ENCODE results near the gene MXRA7. TPM values are rescaled to one million over a fixed set of nuclear protein-coding genes. Genes with fewer than 3 reads are reported as not detected.
"Not testable (repeated sequence)": the region's sequence is repeated elsewhere in the genome, so short reads cannot be mapped to it uniquely, and the experiment has no call there.

The MXRA7 gene
- total and polyA plus RNA-seq, 9 donors: 106 to 172 (median 130) TPM

DNA sequence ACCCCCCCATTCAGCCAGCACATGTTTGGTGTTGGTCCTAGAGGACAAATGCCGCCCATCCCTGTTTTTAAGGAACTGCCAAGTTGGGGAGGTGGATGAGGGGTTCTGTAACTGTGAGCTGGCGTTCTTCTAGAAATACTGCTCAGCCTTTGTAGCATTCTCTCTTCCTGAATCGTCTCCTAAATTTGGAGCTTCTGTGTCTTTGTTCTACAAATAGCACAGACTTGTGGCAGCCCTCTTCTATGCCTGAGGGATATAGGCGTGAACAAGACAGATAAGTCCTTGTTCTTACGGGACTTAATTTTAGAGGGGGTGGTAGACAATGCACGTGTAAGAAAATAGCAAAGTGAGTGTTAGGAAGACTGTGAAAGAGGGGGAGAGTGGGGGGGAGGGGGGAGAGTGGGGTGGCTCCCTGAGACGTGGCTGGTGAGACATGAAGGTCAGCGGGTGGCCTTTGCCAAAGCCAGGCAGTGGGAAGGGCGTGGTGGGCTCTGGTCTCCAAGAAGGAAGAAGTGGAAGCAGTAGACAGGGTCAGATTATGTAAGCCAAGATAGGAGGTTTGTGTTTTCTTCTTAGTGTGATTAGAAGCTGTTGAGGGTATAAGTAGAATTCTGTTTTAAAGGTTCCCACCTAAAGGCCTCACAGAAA lies 37.1 kb upstream of the MXRA7 start:
- WGBS (ENCODE audit: insufficient coverage): 81% methylated on average over 8 of the region's 9 CpGs
- Histone ChIP-seq H3K9me3 (replicated peaks; ENCODE audit: control insufficient read depth, low read depth, low read length) (peaks cover 2% of the 10 kb centered on the region), H3K27ac (ENCODE audit: low read length) (peak overlapping the region; percentile 59), H3K4me3 (ENCODE audit: low read length) (no peak overlapping the region), H3K4me1 (ENCODE audit: control insufficient read depth, insufficient read depth, low read length) (peaks cover 2% of the 10 kb centered on the region), H3K36me3 (ENCODE audit: control insufficient read depth, insufficient read depth, low read length) (peaks cover 59% of the 10 kb centered on the region), H3K27me3 (ENCODE audit: control insufficient read depth, insufficient read depth, low read length) (no peaks in the 10 kb centered on the region)
- DNase-seq: peak; percentile 22

DNA sequence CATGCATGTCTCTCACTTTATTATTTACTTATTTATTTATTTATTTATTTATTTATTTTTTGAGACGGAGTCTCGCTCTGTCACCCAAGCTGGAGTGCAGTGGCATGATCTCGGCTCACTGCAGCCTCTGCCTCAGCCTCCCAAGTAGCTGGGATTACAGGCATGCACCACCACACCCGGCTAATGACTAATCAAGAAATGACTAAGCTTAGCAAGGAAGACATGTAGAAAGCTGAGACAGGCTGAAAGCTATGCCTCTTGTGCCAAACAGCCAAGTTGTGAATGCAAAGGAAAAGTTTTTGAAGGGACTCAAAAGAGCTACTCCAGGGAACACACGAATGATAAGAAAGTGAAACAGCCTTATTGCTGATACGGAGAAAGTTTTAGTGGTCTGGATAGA lies 35.0 kb upstream of the MXRA7 start:
- not testable (repeated sequence) for DNase-seq; H3K27ac ChIP-seq (ENCODE audit: low read length)

DNA sequence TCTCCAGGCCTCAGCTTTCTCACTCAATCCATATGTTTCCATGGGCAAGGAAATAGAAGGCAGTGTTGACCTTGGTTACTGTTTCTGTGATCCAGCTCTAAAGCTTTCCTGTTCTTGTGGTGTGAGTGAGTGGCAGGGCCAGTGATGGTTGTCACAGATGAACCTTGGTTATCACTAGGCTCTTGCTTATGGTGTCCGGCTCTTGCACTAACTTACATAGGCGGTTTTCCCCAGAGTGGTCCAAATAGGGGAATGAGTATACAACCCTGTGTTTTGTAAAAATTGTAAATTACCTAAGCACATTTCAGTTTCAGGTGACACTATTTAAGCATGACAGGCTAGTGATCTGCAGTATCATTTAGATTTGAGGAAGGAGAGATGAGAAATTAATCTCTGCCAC lies 34.0 kb upstream of the MXRA7 start:
- Histone ChIP-seq H3K27me3 (ENCODE audit: control insufficient read depth, insufficient read depth, low read length) (no peaks in the 10 kb centered on the region), H3K27ac (ENCODE audit: low read length) (no peak overlapping the region), H3K4me3 (ENCODE audit: low read length) (no peak overlapping the region), H3K4me1 (ENCODE audit: control insufficient read depth, insufficient read depth, low read length) (peaks cover 4% of the 10 kb centered on the region), H3K9me3 (replicated peaks; ENCODE audit: control insufficient read depth, low read depth, low read length) (peaks cover 2% of the 10 kb centered on the region), H3K36me3 (ENCODE audit: control insufficient read depth, insufficient read depth, low read length) (peaks cover 60% of the 10 kb centered on the region)
- no peak for DNase-seq
- no CpG with 5 or more reads among the region's 2 CpGs for WGBS (ENCODE audit: insufficient coverage)

More for the DNA sequence above, 35.0 kb upstream of the MXRA7 start:
- H3K4me3 ChIP-seq (ENCODE audit: low read length); H3K27me3 ChIP-seq (ENCODE audit: control insufficient read depth, insufficient read depth, low read length); H3K4me1 ChIP-seq (ENCODE audit: control insufficient read depth, insufficient read depth, low read length); H3K9me3 ChIP-seq (replicated peaks; ENCODE audit: control insufficient read depth, low read depth, low read length): not testable (repeated sequence)
- WGBS (ENCODE audit: insufficient coverage): no CpG with 5 or more reads among the region's 6 CpGs
- peaks cover 62% of the 10 kb centered on the region for H3K36me3 ChIP-seq (ENCODE audit: control insufficient read depth, insufficient read depth, low read length)

DNA sequence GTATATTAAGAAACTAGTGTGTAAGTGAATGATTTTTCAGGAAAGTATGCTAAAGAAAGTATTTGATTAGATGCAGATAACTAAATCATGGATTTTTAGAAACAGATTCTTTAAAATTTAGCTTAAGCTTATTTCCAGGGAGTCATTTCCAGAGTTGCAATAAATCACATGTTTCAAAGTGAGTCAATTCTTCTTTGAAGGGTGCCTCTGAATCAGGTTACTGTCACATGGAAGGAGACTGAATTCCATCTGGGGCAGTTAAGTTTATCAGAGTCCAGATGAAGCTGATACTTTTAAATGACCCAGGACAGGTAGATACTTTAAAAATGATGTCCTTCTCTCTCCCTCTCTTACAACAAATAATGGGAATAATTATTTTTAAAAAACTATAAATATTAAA lies 32.2 kb upstream of the MXRA7 start:
- Histone ChIP-seq H3K27ac (ENCODE audit: low read length) (no peak overlapping the region), H3K9me3 (replicated peaks; ENCODE audit: control insufficient read depth, low read depth, low read length) (peaks cover 2% of the 10 kb centered on the region), H3K36me3 (ENCODE audit: control insufficient read depth, insufficient read depth, low read length) (peaks cover 46% of the 10 kb centered on the region), H3K4me3 (ENCODE audit: low read length) (no peak overlapping the region), H3K4me1 (ENCODE audit: control insufficient read depth, insufficient read depth, low read length) (peaks cover 6% of the 10 kb centered on the region), H3K27me3 (ENCODE audit: control insufficient read depth, insufficient read depth, low read length) (no peaks in the 10 kb centered on the region)
- DNase-seq: no peak

DNA sequence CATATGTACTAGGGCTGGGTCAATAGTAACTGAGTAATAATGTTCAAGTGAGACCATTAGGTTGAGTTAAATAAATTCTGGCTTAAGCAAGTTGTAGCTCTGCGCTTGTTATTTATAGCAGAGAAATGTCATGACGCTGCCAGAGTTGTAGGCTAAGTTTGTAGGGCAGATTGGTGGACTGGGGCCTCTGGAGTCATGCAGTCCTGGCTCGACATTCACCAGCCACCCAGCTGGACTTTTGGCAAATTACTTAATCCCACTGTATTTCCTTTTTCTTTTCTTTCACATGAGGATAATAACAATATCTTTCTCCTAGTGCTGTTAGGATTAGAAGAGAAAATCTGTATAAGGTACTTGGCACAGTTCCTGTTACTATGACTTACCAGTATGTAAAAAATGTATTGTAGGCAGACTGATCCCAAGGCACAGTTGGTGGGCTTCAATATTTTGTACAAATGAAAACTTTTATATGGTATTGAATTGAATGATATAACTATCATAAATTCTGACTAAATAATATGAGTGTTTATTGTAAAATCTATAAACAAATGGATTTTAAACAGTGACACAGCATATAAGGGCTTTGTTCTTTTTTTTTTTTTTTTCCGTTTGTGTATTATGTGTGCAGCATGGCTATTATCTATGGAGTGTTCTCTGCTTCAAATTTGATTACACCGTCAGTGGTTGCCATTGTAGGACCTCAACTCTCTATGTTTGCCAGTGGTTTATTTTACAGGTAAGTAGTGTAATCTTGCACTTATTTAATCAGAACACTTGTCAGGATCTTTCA lies 29.8 kb upstream of the MXRA7 start:
- DNase-seq: peak; percentile 75
- peaks cover 32% of the 10 kb centered on the region for H3K36me3 ChIP-seq (ENCODE audit: control insufficient read depth, insufficient read depth, low read length)
- peak overlapping the region; percentile 82 for H3K27ac ChIP-seq (ENCODE audit: low read length)
- peak overlapping the region; percentile 2 for H3K4me3 ChIP-seq (ENCODE audit: low read length)
- no CpG with 5 or more reads among the region's 5 CpGs for WGBS (ENCODE audit: insufficient coverage)
- H3K27me3 ChIP-seq (ENCODE audit: control insufficient read depth, insufficient read depth, low read length): no peaks in the 10 kb centered on the region
- H3K4me1 ChIP-seq (ENCODE audit: control insufficient read depth, insufficient read depth, low read length): peaks cover 4% of the 10 kb centered on the region
- no peaks in the 10 kb centered on the region for H3K9me3 ChIP-seq (replicated peaks; ENCODE audit: control insufficient read depth, low read depth, low read length)

DNA sequence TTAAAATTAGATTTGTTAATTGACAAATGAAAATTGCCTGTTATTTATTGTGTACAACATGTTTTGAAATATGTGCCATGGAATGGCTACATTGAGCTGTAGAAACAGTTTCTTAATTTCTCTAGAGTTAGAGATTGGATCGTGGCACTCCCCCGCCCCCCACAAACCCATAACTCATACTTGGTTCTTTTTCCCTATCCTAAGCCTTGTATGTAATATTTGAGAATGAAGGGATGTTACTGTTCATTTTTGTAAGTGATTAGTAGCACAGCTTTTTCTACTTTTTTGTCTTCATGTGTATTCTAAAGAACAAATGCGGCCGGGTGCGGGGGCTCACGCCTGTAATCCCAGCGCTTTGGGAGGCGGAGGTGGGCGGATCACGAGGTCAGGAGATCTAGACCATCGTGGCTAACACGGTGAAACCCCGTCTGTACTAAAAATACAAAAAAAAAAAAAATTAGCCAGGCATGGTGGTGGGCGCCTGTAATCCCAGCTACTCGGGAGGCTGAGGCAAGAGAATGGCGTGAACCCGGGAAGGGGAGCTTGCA lies 28.9 kb upstream of the MXRA7 start:
- Histone ChIP-seq H3K36me3 (ENCODE audit: control insufficient read depth, insufficient read depth, low read length) (peaks cover 31% of the 10 kb centered on the region), H3K27ac (ENCODE audit: low read length) (peak overlapping the region; percentile 82)
- not testable (repeated sequence) for H3K4me1 ChIP-seq (ENCODE audit: control insufficient read depth, insufficient read depth, low read length)

DNA sequence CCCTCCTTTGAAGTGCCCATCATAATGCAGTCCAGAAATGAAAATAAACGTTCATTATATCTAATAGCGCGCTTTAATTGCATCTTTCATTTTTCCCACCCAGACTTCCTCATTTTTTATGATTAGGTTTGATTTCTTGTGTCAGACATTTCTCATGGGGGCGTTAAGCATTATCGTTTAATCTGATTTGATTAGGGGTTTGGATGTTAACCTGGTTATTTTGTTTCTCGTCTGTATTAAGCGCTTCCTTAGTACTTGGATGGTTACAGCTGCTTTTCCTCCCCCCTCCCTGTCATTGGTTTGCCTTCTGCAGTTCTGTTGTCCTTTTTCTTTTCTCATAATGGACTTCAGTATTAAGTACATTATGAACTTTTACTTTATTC lies 27.7 kb upstream of the MXRA7 start:
- no CpG with 5 or more reads among the region's 7 CpGs for WGBS (ENCODE audit: insufficient coverage)
- H3K4me1 ChIP-seq (ENCODE audit: control insufficient read depth, insufficient read depth, low read length): peaks cover 9% of the 10 kb centered on the region
- peak overlapping the region; percentile 95 for H3K4me3 ChIP-seq (ENCODE audit: low read length)
- H3K9me3 ChIP-seq (replicated peaks; ENCODE audit: control insufficient read depth, low read depth, low read length): no peaks in the 10 kb centered on the region
- peak; percentile 51 for DNase-seq
- no peaks in the 10 kb centered on the region for H3K27me3 ChIP-seq (ENCODE audit: control insufficient read depth, insufficient read depth, low read length)
- H3K36me3 ChIP-seq (ENCODE audit: control insufficient read depth, insufficient read depth, low read length): peaks cover 31% of the 10 kb centered on the region
- peak overlapping the region; percentile 100 for H3K27ac ChIP-seq (ENCODE audit: low read length)

More for the DNA sequence above, 28.9 kb upstream of the MXRA7 start:
- H3K9me3 ChIP-seq (replicated peaks; ENCODE audit: control insufficient read depth, low read depth, low read length); H3K27me3 ChIP-seq (ENCODE audit: control insufficient read depth, insufficient read depth, low read length); DNase-seq: not testable (repeated sequence)
- peak overlapping the region; percentile 95 for H3K4me3 ChIP-seq (ENCODE audit: low read length)
- 84% methylated on average over 8 of the region's 17 CpGs for WGBS (ENCODE audit: insufficient coverage)

DNA sequence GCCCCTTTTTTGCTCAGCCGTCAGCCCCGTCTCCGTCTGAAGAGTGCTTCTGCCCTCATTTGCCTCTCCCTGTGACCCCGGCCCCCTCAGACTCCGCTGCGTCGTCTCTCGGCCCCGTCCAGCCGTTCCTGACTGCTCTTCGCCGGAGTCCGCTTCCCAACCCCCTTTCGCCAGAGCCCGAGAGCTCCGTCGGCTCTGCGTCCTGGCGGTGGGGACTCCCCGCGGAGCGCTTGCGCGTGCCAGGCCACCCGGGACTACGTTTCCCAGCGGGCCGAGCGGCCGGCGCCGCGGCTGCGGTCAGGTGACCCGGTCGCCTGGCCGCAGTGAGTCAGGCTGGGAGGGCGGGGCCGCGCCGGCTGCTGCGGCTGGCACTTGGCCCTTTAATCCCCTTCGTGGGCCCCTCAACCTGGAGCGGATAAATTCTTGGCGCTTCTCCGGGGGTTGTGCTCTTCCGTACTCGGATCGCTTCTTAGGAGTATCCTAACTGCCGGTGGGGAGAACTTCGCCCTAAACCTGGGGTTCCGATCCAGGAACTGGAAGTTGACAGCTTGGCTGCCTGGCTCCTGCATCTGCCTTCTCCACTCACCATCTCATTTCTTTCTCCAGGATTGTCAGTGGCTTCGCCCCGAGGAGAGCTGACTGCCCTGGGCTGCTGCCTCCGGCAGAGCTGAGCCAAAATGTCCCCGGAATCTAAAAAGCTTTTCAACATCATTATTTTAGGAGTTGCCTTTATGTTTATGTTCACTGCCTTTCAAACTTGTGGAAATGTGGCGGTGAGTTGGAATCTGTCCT lies 27.1 kb upstream of the MXRA7 start, which contains the start of gene MFSD11:
TSS of gene MFSD11 (plus strand) at position 444 of the 792 bp plus-strand sequence. CDS start at position 678, 234 bp downstream.
- H3K36me3 ChIP-seq (ENCODE audit: control insufficient read depth, insufficient read depth, low read length): peaks cover 33% of the 10 kb centered on the region
- H3K9me3 ChIP-seq (replicated peaks; ENCODE audit: control insufficient read depth, low read depth, low read length): no peaks in the 10 kb centered on the region
- peaks cover 10% of the 10 kb centered on the region for H3K4me1 ChIP-seq (ENCODE audit: control insufficient read depth, insufficient read depth, low read length)
- no peaks in the 10 kb centered on the region for H3K27me3 ChIP-seq (ENCODE audit: control insufficient read depth, insufficient read depth, low read length)
- H3K4me3 ChIP-seq (ENCODE audit: low read length): peak within 1 kb of the TSS; percentile 95
- under 1% methylated on average over 51 of the region's 57 CpGs for WGBS (ENCODE audit: insufficient coverage)
- H3K27ac ChIP-seq (ENCODE audit: low read length): peak within 1 kb of the TSS; percentile 100
- DNase-seq: peak; percentile 98

DNA sequence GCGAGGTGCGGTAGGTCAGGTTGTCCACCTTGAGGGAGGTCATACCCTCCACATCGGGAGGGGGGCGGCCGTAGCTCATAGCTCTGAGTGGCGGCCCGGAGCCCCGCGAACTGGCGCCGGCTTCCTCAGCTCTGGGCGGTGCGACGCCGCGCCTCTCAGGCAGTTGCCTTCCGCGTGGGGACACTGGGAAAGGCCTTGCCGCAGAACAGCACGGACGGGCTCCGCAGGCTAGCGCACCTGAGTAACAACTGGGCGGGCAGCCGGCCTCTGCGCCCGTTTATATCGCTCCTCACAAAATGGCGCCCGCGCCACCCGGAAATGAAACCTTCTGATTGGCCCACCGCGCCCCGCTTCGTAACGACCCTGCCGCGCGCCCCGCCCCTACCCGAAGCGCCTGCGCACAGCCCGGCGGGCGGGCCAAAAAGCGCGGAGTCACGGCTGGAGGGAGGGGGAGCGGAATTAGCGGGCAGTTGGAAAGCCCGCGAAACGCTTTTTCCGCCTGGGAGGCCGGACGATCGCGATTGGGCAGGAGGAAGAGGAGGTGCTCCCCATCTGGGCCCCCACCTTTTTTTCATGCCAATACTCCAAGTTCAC lies 26.4 kb upstream of the MXRA7 start, which contains the start of gene SRSF2:
TSS of gene SRSF2 (minus strand) at position 250 of the 594 bp plus-strand sequence. CDS start at position 79, 171 bp downstream.
- Histone ChIP-seq H3K9me3 (replicated peaks; ENCODE audit: control insufficient read depth, low read depth, low read length) (no peaks in the 10 kb centered on the region), H3K27me3 (ENCODE audit: control insufficient read depth, insufficient read depth, low read length) (no peaks in the 10 kb centered on the region), H3K4me3 (ENCODE audit: low read length) (peak within 1 kb of the TSS; percentile 95), H3K4me1 (ENCODE audit: control insufficient read depth, insufficient read depth, low read length) (peaks cover 11% of the 10 kb centered on the region), H3K36me3 (ENCODE audit: control insufficient read depth, insufficient read depth, low read length) (peaks cover 32% of the 10 kb centered on the region), H3K27ac (ENCODE audit: low read length) (peak within 1 kb of the TSS; percentile 100)
- WGBS (ENCODE audit: insufficient coverage): under 1% methylated on average over 54 of the region's 60 CpGs
- peak; percentile 100 for DNase-seq

Data from muscle of leg (tissue), 11 donors.